ENCODE results near the gene GZMM. TPM values are rescaled to one million over a fixed set of nuclear protein-coding genes. Genes with fewer than 3 reads are reported as not detected.

The GZMM gene
- total and polyA plus RNA-seq, 2 of the 13 experiments (the other 11 are each of a cell fraction or from before 2014, with no cell fraction given) = 0.07 TPM; not detected in 1

GRCh38 chr19:507286-508203, 36.3 kb upstream of the GZMM start, which contains the start of gene TPGS1 (continued):
- no peak for TF ChIP-seq POLR2AphosphoS2 (IDR thresholded peaks at IDR 0.05; ENCODE audit: low read depth, low read length)
- TF ChIP-seq GTF3A (CRISPR knock-in tag; conservative IDR thresholded peaks at IDR 0.05) = no peak
- TF ChIP-seq GMEB2 (CRISPR knock-in tag; IDR thresholded peaks at IDR 0.05; ENCODE audit: low read depth) = 0 out of 2 replicates have a peak, but pooled peaks have one; percentile 26
- TF ChIP-seq ADNP (CRISPR knock-in tag; IDR thresholded peaks at IDR 0.05) = no peak
- no peak for TF ChIP-seq TCF7L2 (IDR thresholded peaks at IDR 0.05; ENCODE audit: low read depth, low read length)
- TF ChIP-seq ETS1 (CRISPR knock-in tag; IDR thresholded peaks at IDR 0.05) = no peak
- TF ChIP-seq NR1H2 (CRISPR knock-in tag; IDR thresholded peaks at IDR 0.05; ENCODE audit: borderline replicate concordance, low read depth) = peak; percentile 64; the same call in 1 of the 2 replicates
- TF ChIP-seq ARNTL (CRISPR knock-in tag; IDR thresholded peaks at IDR 0.05) = peak; percentile 59; the same call in 1 of the 2 replicates
- no peak for TF ChIP-seq MYPOP (CRISPR knock-in tag; IDR thresholded peaks at IDR 0.05)
- TF ChIP-seq NR2C2 (CRISPR knock-in tag; IDR thresholded peaks at IDR 0.05; ENCODE audit: borderline replicate concordance) = peak; percentile 90
- TF ChIP-seq ZFP36L2 (CRISPR knock-in tag; IDR thresholded peaks at IDR 0.05) = no peak
- no peak for TF ChIP-seq DMTF1 (CRISPR knock-in tag; IDR thresholded peaks at IDR 0.05)
- no peak for TF ChIP-seq ZNF205 (CRISPR knock-in tag; IDR thresholded peaks at IDR 0.05)
- no peak for TF ChIP-seq TRIM24 (CRISPR knock-in tag; IDR thresholded peaks at IDR 0.05)
- TF ChIP-seq TFE3 (CRISPR knock-in tag; IDR thresholded peaks at IDR 0.05) = 0 out of 2 replicates have a peak, but pooled peaks have one; percentile 8
- TF ChIP-seq ZBTB7A (CRISPR knock-in tag; IDR thresholded peaks at IDR 0.05) = no peak
- TF ChIP-seq BCLAF1 (IDR thresholded peaks at IDR 0.05) = no peak

Data from HepG2 (cell line).